NCI-H1092 treated with DMSO at 0.1 percent for 48 hours (cell line): ENCODE results near the gene PRKAG1.

Experiments used
- DNase-seq: peaks from one replicate; lab custom pipeline; 2025; lab: John Stamatoyannopoulos, UW

Gene PRKAG1

DNA sequence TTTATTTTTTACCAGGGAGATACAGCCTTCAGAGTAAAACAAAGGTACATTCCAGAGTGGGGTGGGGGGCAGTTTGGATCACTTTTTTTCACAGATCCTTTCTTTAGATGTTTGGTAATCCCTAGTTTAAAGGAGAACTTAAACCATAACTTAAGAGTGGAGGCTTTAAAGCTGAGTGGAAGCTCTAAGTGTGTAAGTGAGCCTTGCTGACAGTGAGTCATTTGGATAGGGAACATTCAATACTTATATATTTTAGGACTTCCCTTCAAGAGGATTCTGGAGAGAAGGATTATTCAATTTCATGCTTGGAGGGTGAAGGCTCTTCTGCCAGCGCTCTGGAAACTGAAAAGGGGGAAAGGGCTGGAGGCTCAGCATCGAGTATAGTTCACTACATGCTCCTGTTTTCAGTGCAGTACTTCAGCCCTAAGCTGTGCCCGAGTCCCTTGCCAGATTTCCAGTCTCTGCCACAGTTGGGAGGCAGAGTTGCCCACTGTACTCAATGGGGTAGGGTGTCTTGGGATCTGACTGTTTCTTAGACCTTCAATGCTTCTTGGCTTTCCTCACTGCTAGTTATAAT, 8.4 kb downstream of the PRKAG1 start:
- no peak for DNase-seq

DNA sequence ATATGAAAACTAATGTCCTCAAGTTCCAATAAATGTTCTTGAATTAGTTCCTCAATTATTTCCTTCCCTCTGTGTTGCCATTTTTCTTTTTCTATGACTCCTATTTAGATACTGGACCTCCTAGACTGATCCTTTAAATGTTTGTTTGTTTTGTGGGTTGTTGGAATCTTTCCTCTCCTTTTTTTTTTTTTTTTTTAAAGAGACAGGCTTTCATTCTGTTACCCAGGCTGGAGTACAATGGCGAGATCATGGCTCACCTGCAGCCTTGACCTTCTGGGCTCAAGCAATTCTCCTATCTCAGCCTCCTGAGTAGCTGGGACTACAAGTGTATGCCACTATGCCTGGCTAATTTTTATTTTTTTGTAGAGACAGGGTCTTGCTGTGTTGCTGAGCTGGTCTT, 9.6 kb downstream of the PRKAG1 start:
- DNase-seq: no peak

DNA sequence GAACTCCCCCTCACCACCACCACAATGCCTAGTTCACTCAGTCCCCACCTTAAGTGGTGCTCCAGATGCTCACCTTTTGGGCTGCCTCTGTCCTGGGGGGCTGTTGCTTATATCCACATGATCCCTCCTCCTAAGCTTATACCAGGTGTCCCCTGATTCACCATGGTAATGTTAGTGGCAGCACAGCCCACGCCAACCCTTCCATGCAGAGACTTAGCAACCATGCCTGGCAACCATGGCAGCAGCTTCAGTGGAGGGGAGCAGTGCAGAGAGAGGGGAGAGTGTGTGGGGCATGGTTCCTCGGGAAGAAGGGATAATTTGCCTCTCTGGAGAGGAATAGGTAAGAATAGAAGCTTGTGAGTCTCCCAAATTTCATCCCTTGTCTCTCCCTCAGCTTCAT, 18.2 kb downstream of the PRKAG1 start:
- no peak for DNase-seq

DNA sequence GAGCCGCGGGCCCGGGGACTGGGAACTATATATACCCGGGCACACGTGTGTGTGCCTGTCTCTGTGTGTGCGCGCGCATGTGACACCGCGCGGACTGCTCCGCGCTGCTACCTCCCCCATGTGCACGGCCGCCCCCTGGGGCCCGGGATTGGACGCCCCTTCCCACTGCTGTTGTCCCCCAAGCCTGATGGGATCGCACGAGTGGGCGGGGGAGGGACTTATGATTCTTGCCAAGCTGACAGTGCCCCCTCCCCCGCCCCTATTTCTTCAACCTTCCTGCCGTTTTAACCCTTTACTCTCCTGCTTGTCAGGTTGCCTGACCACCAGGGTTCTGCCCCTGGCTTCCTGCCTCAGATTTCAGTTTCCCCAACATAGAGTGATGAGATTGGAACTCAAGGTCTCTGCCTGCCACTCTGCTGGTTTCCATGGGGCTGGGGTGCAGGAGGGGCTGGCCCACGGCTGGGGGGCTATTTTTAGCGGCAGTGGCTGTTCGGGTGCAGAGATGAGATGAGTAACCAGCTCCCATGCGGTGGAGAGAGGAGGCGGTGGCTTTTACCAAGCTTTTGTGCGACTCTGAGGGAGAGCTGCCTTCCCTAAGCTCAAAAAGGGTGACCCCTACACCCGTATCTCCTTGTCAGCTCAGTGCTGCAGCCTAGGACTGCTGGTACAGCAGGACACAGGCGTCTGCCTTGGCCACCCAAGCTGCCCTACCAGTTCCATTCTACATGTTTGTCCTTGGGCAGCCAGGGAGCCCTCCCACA, 19.0 kb downstream of the PRKAG1 start, which contains the start of gene DDN:
DDN (minus strand) TSS at position 5 of the 761 bp plus-strand sequence. CDS start 88 bp downstream, outside the sequence.
- no peak for DNase-seq

DNA sequence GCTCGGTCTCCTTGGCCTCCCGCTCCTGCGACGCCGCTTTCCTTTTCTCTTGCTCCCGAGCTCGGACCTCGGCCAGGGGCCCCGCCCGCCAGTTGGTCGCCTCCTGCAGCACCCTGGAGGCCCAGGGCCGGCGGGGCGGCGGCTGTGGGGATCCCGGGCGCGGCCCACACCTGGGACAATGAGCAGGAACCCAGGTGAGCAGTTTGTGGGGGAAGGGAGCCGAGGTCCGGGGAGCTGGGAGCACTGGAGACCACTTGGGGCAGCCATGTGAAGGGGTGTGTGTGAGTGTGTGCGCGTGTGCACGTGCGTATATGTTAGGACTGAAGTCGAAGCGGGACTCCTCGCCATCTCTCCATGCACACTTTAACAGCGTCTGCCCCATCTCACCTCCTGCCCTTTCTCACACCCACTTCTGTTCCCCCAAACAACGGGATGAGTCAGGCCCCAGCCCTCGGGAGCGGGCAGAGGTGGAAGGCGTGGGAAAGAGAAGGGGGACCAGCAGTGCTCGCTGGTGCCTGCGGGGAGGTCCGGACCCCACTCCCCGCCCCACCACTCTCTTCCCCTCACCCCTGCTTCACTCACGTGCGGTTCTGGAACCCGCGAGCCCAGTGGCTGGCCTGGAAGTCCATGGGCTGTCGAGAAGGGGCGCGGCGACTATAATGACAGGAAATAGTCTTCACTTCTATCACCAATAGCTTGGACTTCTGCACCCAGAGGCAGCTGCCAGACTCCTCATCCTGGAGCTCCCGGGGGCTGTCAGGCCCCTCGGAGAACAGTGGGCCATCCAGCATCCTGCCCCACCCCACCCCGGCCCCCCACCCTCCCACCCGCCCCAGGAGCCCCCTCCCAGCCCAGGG, 19.9 kb downstream of the PRKAG1 start:
- DNase-seq: no peak

DNA sequence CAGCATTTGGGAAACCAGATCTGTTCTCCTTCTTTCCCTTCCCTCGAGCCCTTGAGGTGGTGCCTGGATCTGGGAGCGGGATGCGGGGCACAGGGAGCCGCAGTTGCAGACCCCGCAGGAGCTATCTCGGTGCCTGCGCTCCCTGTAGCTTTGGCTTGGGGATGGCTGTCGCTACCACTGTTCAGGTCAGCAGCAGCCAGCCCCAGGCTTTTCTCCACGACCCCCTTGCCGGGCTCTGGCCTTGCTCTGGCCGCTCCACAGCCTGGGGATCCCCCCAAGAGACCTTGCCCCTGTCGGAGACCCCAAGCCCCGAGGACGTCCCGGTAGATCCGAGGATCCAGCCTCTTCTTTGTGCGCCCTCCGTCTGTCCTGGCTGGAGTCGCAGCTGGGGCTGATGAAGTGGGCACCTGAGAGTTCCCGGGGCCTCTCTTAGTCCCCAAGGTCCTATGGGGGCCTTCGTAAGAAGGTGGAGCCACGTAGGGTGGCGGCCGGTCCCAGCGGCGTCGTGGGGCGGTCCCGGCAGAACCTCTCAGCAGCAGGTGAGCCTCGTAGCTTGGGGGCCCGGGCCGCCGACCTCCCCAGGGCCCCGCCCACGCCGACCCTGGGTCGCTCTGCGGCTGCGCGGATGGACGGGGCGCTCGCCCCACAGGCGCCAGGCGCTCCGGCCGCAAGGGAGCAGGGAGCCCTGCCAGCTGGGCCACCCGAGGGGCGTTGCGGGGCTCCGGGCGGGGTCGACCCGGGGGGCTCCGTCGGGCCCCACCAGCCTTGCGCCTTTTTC, 20.7 kb downstream of the PRKAG1 start:
- no peak for DNase-seq

DNA sequence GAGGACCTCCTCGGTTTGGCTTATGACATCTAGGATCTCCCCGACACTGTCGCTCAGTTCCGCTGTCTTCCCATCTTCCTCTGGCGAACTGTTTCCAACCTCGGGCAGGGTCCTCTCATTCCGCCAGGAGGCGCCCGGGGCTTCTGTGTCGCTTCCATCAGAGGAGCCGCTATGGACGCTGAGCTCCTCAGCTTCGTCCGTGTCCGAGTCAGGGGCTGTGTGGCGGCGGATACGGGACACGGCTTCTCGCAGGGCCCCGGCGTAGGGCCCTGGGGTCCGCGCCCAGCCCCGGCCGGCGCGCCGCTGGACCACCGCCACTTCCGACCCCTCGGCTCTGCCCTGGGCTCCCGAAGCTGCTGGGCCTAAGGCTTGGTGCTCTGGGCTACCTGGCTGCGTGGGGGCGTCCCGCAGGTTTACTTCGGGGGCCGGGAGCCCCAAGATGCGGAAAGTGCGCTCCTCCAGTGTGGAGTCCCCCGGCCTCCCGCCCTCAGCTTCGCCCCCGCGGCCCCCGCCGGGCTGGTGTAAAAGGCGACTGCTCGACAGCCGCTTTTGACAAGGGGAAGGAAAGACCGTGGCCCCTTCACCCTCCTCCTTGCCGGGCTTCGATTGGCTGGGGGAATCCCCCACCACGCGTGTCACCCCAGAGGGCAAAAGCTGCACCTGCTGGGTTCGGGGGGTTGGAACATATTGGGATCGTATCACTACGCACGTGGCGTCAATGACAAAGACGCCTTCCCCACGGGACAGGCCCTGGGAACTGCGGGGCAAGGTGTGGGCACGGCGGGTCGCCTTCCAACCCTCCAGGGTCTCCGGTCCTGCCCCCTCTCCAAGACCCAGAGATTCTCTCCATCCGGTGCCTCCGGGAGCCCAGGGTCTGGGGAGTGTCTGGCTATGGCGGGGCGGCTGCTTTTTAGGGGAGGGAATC, 21.5 kb downstream of the PRKAG1 start:
- DNase-seq: peak; percentile 40

DNA sequence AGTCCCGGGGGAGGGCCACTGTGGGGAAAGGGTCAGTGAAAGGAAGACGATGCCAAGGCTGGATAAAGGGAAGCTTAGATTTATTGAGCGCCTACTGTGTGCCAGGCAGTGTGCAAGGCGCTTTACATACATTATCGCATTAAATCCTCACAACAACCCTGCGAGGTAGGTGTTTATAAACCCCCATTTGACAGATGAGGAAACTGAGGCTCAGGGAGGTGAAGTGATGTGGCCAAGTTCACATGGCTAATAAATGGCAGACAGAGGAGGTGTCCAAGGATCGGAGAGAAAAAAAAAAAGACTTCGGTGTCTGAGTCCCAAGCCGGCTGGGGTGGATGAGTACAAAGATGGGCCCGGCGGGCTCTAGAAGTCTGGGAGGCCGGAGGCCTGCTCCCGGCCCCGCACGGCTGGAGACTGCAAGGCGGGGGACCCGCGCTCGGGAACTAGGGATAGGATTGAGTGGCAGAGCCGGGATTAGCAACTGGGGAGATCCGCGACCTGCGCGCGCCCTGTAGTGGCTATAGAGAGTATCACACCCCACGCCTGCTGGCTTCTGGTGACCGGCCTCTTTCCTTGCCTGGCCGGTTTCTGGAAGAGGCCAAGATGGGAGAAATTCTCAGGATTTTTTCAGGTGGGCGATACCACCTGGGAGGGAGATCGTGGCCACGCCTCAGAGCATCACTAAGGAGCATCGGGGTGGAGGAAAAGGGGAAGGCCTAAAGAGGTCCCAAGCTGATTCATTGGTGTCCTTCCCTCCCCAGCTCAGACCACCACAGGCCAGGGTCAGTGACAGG, 23.3 kb downstream of the PRKAG1 start:
- peak; percentile 35 for DNase-seq

DNA sequence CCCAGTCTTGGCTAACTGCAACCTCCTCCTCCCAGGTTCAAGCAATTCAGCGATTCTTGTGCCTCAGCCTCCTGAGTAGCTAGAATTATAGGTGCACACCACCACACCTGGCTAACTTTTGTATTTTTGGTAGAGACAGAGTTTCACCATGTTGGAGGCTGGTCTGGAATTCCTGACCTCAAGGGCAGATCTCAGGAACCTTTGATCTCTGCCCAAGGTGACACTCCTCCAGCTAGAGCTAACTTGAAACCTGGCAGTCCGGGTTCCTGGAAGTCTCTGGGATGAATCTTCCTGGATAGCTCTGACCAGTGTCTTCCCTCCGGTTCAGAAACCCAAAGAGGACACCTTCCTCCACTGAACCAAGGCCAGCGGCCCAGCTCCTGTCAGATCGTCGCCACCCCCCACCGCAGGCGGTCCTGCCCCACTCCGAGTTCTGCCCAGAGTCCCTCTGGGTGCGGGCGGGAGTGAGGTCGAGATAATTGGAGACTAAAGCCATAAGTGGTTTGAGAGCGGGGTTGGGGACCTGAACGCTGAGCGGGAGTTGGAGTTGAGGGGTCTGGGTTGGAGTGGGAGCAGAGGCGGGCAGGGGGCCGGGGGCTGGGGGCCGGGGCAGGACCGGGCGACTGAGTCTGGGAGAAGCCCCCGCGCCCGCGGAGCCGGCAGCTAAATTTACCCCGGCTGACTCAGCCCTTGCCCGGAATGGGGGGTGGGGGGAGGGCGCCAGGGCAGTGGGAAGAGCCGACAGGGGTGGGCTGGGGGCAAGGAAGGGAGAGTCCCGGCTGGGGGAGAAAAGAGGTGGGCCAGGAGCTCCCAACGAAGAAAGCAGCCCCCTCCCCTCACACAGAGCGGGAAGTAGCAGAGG, 24.1 kb downstream of the PRKAG1 start:
- DNase-seq: no peak

DNA sequence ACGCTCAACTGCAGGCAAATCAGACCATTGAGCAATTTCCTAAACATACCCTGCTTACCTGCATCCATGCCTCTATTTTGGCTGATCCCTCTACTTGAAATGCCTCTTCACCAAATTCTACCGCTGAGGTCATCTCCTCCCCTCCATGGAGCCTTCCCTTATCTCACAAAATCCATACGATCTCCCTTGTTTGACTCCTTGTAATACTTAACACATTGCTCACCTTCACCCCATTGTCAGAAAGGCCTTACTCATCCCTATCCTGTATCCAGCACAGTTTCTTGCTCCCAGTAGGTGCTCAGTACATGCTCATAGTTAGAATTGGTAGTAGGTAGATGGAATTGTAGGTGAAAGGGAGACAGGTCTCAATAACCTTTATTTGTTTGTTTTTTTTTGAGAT, 24.8 kb downstream of the PRKAG1 start:
- no peak for DNase-seq

DNA sequence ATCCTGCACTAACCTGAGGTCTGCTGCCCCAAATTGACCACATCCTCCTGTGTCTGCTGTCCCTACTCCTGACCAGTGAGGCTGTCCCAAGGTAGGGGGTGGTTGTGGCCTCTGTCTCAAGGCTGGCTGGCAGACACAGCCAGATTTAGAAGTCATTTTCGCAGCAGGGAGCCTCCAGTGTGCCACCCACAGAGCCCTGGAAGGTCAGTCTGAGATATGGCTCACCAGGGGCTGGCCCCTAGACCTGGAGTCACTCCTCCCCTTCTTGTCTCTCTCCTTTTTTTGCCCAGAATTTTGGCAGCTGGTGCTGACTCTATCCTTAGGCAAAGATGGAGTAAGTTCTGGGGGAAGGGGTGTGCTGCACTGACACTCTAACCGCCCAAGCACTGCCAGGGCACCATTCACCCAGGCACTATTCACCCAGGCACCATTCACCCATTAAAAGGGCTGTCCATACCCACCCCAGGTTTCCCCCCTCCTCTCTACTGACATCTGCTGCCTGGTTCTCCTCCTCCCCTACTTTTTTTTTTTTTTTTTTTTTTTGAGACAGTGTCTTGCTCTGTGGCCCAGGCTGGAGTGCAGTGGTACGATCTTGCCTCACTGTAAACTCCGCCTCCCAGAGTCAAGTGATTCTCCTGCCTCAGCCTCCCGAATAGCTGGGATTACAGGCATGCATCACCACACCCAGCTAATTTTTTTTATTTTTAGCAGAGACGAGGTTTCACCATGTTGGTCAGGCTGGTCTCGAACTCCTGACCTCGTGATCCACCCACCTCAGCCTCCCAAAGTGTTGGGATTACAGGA, 27.1 kb downstream of the PRKAG1 start:
- DNase-seq: no peak

DNA sequence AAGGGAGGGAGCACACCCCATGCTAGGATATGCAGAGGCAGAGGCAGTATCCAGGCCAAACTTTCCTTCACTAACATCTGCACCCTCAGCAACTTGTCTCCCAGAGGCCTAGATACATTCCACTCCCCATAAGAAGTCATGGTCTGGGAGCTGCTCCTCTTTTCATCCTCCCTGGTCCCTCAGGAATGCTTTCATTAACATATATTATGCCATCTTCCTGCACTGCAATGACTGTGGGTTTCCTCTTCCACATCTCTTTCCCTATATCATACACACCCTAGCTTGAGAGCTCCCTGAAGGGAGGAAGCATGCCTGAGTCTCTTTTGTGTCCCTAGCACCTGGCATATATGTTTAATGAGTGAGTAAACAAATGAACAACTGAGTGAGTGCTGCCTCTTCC, 28.0 kb downstream of the PRKAG1 start:
- DNase-seq: no peak

DNA sequence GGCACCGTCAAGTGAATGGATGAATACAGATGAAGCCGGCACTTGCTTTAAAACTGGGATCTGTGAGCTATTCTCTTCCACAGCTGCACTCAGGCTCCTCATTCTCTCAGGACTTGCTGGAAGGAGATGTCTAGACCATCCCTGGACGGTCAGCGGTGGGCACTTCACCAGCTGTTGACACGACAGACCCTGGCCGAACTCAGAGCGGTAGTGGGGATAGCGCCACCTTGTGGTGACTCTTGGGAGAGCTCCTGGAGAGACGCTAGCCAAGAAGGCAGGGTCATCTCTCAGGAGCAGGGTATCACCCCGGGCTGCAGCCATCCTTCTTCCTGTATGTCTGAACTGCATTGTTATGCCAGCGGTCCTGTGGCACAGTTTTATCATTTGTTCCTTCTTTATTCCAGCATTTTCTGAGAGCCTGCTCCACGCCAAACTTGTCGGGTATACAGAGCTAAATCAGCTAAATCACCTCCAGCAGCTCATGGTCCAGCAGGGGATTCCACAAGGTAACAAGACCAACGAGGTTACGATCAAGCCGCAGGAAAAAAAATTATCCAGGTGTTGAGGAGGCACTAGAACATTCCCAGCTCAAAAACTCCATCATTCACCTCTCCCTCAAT, 30.4 kb downstream of the PRKAG1 start:
- no peak for DNase-seq

DNA sequence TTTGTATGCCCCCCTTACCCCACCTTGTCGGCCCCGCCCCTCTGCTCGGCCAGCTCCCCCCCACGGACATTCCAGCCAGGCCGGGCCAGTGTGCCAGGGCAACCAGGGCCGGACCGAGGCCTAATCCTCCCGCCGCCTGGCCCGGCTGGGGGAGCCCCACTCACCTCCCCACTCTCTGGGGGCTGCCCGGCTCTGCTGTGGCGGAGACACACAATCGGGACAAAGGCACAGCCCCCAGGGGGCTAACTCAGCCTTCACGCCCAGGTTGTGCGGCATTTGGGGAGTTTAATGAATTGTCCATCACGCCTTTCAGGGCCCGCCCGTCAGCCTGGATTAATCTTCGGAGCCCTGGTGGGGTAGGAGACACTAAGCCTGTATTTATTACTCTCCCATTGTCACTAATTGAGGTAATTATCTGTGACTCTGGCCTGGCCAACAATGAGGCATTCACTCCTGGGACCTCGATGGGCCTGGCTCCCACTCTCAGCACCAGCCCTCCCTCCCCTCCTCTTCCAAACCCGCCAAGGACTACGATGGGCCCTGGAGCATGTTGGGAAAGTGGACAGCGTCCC, 31.8 kb downstream of the PRKAG1 start:
- no peak for DNase-seq

DNA sequence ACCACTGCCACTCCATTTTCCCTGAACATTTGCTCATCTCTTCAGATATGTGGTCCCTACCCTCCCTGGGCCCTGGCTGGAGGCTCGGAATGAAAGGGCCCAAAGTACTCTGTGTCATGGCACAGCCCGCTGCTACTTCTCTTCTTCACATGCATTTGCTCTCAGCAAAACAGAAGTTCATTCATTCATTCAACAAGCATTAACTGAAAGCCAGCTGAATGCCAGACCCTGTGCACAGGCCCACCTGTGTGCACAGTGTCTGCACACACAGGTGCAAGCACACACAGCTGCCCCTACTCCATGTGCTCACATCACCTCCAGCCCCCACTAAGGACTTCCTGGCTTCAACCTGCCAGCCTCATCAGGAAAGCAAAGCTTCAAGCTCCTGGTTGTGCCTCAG, 32.7 kb downstream of the PRKAG1 start:
- DNase-seq: no peak

DNA sequence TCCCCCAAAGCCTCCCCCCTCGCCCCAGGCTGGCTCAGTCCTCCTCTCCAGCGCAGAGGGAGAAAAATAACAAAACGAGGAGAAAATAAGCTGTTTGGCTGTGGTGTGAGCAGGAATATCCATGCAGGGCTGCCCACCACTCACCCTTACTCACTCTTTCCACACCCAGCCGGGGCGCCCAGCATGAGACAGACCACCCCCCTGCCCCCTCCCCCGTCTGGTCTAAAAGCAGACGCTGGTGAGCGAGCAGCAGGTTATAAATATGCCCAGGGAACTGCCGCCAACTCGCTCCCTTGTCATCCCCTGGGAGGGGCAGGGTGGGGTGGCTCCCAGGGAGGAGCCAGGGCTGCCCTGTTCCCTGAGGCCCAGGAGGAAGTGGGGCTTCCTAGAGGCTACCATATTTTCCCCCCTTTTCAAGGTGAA, 33.1 kb downstream of the PRKAG1 start:
- DNase-seq: no peak

DNA sequence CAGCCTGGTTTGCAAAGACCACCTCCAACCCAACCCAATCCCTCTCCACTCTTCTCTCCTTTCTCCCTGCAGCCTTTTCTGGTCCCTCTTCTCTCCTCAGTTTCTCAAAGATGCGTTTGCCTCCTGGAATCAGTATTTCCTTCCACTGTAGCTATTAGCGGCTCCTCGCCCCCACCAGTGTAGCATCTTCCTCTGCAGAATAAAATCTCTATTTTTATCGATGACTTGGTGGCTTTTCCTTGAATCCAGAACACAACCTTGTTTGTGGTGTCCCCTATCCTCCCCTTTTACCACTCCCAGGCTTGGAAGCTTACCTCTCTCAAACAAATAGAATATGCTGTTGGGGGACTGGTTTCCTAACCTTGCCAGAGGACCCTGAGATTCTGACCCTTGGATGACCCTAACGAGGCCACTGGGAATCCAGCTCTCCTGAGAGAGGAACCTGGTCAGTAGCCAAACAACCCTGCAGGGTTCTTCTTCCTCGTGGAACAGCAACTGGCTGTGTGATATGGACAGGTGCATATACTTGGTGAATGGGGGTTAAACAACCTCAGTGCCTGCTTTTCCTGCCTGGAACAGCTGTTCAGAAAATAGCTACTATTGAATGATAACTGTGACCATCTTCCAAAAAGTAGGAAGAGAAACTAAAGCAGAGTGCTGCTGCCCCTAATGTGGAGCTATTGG, 36.0 kb downstream of the PRKAG1 start:
- no peak for DNase-seq
